PC-9 (cell line): ENCODE measurements around the gene LAMA2.

ENCODE experiments used
- CTCF ChIP-seq: fragments of 200-600 bp; sonication (generic); conservative IDR thresholded peaks from 2 replicates; pipeline ENCODE4 v1.6.1; 2017; ENCODE audit warnings: mixed run types, antibody characterized with exemption, mild to moderate bottlenecking, moderate library complexity
- EZH2 ChIP-seq: fragments of 200-600 bp; sonication (generic); IDR thresholded peaks from 2 replicates; pipeline ENCODE4 v1.8.0; 2017; ENCODE audit warnings: antibody characterized with exemption, low read depth

GRCh38 chr6:129029778-129030177, 146.8 kb downstream of the LAMA2 start:
- TF ChIP-seq CTCF: no peak
- no peak for TF ChIP-seq EZH2
